ENCODE results near the gene GLS.
"Not testable (repeated sequence)": the region's sequence is repeated elsewhere in the genome, so short reads cannot be mapped to it uniquely, and the experiment has no call there.

The GLS gene

DNA sequence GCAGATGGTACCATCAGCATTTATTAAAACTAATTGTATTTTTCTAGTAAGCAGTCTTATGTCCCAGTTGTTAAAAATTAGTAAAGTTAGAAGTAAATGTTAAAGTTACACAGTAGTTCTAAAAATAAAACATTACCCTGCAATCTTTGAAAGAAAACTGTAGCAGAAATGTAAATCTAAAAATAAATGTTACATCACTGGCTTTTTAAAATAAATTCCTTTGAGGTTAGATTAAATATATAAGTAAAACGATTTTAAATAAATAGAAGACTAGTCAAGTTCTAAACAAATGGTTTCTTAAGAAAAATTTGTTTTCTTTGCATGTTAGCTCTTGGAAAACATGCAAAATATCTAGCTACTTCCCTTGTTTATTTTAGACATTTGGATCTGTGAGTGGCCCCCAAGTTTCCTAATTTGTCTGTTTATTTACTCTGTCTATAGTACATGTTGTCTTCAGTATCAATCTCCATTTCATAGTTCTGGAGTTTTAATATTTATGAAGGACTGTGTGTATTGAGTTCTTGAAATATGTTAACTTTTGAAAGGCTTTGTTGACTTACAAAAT is 58.2 kb downstream of the GLS start:
- DNase-seq: no peak

DNA sequence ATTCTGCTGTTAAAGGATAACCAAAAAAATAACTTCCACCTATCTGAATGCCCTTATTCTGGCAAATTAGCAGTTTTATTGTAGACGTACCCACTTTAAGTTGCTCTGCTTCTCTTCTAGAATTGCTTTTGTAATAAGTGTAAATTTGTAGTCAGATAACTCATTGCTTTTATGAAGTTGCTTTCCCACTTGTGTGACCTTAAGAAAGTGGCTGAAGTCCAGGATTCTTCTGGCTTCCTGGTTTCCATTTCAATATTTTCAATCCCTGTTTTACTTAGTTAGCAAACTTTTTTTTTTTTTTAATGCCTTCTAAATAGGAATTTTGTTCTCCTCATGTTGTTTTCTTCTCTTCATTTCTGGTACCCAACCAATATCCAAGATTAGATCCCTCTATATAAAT is 59.8 kb downstream of the GLS start:
- DNase-seq: peak; percentile 25

DNA sequence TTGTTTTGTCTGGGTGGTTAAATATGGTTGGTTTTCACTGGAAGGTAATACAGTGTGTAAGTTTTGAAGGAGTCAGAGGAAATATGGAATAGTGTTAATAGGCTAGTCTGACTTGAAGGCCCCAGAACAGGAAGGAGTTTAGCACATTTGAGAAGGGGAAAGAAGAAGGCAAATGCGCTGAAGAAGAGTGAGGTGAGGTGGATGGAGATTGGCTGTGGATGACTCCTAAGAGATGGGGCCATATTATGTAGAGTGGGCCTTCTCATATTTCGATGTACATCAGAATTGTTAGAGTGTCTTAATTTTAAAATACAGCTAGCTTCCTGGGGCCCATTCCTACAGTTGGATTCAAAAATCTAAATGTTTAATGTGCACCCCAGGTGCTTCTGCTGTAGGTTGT is 61.0 kb downstream of the GLS start:
- no peak for DNase-seq

DNA sequence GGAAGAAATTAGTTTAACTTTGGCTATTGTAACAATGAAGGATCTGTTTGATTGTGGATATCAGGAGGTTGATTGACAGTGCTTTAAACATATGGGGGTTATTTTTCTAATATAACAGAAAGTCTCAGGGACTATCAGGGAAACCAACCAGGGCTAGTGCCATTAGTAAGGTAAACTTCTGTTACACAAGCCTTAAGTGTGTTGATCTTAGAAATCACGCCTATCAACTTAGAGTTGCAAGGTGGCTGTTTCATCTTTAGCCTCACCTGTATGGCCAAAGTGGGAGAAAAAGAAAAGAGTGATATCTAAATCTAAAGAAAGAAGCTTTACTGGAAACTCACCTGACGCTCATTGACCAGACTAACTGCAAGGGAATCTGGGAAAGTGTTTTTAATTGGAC is 62.1 kb downstream of the GLS start:
- no peak for DNase-seq

DNA sequence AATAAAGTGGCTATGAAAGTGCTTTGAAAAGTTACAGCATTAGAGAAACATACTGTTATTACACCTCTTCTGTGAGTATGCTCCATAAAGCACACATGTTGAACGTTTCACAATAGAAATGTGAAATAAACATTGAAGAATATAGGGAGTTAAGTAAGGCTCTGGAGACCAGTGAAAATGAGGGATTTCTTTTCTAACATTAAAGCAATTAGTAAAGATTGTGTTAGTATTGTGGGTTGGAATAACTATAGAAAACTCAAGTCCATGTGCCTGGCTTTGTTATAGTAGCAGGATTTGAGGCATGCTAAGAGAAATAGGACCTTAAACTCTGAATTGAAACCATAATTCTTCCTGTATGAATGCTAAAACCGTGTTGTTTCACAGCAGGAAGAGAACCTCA is 63.1 kb downstream of the GLS start:
- DNase-seq: no peak

DNA sequence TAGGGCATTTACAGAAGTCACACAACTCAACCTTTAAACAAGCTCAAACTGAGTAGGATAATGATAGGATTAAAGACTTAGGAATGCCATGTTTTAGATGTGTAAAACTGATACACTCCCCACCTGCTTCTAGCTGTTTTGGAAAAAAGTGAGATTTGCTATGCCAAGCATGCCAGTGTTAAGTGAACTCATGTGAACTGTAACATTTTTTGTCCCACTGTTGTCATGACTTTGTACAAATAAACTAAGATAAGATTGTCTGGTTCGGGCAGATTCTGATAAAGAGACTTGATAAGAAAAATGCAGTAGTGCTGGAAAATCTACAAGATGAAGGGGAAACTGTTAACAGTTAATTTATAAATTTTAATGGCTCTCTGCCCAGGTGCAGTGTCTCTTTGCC is 66.5 kb downstream of the GLS start:
- peak; percentile 20 for DNase-seq

DNA sequence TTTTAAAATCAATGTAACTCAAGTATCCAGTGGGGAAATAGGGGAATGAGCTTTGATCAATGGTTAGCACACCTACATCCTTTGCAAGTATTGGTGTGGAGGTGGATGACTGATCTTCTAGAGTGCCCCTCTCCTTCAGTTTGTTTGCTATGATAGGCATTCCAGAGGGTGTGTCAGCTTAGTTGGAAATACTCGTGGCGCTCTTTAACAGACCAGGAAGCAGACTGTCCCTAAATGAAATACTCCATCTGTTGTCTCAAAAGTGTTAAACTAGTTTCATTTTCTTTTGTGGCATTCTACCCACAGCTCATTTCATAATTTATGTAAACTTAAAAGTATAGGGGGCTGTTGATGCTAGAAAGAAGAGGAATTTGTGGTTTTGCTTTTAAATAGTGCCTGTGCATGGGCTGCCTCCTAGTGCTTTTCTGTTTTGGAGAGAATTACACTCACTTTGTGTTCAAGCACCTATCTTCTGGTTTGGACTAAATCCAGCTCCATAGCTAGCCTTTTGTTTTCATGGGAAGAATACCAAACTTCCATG is 67.2 kb downstream of the GLS start:
- peak; percentile 81 for DNase-seq

DNA sequence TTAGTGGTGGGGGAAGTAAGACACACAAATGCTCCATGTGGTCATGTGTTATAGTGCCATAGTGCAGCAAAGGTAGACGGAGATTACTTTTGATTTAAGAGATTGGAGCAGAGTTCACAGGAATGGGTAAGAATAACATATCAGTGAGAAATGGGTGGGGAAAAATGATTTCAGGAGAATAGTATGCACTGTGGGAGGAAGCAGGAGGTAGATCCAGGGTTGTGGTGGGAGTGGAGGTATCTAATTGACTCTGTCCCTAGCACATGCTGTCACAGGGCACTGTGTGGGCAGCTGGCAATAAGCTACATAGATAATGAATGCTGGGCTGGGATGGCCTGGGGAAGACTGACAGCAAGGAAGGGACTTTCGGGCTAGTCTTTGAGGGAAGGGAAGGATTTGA is 68.0 kb downstream of the GLS start:
- DNase-seq: peak; percentile 45

DNA sequence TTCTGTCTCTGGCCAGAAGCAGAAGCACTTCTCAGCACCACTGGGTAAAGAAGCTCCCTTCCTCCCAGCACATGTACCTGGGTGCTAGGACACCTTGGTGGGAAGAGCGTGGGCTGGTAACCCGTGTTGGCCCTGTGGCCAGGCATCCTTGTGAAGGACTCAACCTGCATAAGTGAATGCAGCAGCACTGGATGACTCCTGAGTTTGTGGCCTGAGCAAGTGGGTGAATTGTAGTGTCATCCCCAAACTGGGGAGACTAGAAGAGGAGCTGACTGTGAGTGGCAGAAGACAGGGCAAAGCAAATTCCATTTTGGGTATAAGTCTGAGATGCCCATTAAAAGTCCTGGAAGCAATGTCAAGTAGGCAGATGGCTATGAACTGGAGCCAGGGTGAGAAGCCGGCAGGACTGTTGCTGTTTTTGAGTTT is 70.0 kb downstream of the GLS start:
- DNase-seq: no peak

DNA sequence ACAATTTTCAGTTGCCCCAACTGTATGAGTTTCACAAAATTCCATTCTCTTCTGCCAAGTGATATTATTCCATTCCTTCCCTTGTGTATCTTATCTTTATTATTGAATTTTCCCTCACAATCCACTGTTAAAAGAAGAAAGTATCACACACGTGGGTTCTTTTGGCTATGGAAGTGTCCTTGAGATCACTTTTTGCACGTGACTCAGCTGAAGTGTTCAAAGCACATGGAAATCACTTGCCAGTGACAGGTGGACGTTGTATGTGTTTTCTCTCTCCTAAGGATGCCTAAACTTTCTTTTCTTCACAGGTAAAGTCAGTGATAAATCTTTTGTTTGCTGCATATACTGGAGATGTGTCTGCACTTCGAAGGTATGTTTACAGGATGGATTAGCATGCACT is 72.6 kb downstream of the GLS start:
- DNase-seq: no peak

DNA sequence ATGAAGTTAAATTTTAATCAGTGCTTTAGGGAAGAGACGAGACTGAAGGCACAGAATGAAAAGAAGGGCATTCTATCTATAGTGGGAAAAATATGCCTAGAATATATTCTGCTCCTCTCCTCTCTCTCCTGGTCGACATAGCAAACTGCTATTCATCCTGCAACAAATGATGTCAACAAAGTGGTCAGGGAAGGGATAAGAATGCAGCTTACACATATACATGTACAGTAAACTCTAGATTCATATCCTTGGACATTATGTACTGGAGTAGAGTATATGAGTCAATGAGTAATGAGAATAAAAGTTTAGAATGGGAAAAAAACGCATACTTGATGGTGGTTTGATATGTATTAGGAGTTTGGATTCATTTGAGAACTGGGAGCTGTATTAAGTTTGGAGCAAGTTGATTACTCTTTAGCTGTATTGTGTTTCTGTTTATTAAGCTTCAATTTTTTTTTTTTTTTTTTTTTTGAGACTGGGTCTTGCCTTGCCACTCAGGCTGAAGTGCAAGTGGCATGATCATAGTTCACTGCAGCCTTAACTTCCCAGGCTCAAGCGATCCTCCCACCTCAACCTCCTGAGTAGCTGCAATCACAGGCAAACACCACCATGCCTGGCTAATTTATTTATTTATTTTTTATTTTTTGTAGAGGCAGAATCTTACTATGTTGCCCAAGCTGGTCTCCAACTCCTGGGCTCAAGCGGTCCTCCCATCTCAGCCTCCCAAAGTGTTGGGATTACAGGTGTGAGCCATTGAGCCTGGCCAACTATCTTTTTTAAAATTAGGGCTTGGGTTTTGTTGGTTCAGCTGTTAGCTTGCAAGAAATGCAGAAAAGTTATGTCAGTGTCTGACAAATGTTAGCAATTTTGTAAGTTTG is 79.5 kb downstream of the GLS start:
- peak; percentile 26 for DNase-seq

DNA sequence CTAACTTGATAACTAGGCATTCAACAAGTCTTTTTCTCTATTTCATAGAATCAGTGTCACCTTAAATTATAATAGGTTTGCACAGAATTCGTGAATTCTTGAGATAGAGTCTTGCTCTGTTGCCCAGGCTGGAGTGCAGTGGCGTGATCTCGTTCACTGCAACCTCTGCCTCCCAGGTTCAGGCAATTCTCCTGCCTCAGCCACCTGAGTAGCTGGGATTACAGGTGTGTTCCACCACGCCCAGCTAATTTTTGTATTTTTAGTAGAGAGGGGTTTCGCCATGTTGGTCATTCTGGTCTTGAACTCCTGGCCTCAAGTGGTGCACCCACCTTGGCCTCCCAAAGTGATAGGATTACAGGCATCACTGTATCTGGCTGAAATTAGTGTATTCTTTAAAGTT is 80.5 kb downstream of the GLS start:
- not testable (repeated sequence) for DNase-seq

DNA sequence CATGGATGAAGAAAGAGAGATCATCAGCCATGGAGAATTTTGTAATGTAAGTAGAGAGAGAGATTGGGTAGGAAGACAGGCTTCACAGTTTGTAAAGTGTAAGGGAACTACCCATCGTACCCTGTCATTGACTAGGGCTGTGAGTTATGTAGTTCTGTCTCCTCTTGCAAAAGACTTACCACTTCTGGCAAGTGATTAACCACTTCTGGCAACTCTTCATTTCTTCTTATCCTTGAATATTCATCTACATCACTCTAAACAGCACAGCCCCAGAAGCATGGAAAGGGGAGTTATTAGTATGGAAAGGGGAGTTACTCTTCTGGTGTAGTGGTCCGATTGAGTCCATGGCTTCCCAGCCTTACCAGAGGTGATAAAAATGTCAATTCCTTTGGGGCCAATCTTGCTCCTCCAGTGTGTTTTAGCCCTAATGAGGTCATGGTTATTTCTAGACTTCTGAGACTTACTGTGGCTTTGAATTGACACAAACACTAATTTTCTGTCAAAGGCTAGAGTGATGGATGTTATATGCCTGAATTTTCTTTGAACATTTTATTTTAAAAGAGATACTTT is 81.4 kb downstream of the GLS start:
- peak; percentile 27 for DNase-seq

DNA sequence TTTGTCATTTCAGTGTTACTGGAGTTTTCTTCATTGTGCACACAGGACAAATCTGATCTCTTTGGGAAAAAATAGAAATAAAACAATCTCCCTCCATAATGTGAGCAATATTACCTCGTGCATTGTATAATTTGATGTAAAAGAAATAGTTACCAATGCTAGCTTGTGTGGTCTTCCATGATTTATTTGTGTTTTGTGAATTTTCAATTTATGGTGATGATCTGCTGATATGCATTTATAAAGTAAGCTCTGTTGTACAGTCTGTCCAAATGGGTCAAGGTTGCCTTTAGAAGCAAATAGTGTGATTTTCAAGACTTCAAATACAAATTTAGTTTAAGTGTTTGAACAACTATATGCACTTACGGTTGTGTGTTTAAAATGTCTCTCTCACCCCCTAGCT is 82.5 kb downstream of the GLS start:
- DNase-seq: no peak

DNA sequence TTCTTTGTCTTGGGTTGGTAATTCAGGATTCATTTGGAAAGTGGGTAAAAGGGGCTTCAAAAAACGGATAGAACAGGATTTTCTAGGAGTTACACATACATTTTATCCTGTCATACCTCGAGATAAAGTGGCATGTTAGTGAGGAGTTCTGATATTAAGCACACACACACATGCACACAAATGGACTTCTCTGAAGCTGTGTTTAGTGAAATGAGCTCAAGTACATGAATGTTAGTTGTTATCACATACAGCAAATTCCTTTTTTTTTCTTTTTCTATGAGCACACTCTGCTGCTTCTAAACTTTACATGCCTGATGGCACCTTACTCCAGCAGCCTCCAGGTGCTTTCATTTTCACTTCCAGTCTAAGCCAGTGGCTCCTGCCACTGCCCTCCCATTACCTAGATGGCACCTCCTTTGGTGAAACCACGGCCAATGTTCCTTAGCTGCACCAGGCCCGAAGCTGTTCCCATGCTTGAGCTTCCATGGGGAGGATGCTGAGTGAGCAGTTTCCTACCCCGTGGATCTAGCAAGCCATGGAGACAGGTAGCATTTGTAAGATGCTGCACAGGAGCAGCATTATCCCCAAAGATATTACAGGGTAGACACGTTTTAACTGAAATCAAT is 83.7 kb downstream of the GLS start:
- DNase-seq: no peak

DNA sequence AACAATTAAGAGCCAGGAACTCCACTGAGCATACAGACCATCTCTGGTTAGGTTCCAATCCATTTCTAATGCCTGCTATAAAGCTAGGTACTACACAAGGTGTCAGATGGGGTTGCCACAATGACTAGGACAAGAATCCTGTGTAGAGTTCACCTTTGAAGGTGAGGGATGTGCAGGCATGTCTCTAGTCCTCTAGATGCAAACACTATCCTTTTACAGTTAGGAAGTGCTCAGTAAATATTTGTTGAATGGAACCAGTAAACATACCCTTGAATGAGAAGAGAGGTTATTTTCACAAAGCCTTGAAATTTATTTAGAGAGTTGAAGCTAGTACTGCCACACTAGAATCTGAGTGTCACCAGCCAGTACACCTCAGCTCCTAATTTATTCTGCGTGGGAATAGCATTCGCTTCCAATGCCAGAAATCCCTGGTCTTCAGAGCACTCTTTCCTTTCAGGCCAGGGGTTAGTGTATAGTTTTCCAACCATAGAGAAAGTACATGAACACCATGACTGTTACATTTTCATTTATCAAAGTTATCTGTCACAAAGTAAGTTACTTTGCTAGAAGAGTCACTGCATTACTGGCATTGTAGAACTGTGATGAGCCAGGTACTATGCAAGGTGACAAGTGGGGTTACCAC is 85.1 kb downstream of the GLS start:
- no peak for DNase-seq

DNA sequence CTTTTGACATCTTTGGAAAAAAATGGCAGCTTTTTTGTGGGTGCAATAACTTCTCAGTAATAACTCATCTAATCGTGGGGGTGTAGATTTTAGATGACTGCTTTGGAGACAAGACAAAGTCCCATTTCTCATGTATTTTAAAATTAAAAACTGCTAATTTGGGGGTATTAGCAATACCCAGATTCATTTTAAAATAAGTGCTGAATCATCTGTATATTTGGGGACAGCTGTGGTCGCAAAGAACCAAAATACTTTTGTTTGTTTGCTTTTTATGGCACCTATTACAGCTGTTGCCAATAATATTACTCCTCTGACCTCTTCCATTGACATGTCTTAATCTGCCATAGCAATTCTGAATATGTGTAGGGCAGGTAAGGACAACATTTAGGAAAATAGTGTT is 87.9 kb downstream of the GLS start:
- no peak for DNase-seq

DNA sequence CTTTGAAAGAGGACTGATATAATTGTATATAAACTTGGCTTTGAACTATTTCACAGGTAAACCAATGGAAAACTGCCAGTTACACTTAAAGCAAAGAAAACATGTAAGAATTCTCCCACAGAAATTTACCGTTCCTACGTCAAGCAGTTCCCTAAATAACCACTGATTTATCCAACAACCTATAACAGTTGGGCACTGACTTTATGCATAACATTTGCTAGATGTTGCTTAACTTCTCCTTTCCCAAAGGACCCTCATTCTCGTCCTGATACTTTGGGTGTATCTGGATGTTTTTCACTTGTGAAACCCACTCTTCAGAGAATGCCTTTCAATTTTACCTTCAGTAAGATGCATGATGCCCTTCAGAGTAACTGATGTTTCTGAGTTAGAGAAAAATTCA is 89.5 kb downstream of the GLS start:
- DNase-seq: no peak

DNA sequence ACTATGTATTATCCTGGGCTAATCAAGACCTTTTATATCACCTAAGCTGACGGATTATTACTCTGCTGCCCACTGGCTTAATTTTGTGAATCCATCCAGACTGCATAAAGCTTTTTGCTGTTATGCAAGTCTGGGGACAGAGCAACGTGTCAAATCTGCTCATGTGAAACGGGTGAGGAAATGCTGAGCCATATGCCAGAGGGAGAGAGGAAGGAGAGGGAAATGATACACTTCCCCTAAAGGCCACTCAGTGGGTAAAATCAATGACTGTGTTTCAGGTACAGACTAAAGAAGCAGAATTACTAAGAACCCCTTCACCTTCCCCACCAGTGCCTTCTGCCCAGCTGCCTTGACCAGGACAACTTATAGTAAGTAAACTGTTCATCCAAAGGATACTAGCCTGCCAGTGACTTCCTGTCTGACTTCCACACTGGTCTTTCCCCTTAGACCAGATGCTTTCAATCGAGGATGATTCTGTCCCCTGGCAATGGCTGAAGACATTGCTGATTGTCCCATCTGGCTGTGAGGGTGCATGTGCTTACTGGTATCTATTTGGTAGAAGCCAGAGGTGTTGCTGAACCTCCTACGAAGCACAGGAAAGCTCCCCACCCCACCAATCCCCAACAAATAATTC is 90.4 kb downstream of the GLS start:
- no peak for DNase-seq

DNA sequence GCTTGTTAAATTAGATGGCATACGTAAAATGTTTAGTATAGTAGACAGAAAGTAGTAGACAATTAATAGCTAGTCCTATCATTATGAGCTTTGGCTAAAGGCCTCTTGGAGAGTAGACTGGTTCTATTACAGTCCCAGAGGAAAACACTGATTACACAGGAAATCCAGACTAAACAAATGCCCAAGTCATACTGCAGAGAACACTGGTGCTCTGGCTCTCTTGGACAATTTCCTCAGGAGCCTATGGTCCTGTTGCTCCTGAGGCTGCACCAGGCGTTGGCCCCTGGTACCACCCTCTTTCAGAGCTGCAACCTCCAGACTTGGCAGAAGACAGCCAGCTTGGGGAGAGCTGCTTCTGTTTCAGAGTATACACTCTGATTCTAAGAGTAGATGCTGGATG is 91.6 kb downstream of the GLS start:
- DNase-seq: no peak

DNA sequence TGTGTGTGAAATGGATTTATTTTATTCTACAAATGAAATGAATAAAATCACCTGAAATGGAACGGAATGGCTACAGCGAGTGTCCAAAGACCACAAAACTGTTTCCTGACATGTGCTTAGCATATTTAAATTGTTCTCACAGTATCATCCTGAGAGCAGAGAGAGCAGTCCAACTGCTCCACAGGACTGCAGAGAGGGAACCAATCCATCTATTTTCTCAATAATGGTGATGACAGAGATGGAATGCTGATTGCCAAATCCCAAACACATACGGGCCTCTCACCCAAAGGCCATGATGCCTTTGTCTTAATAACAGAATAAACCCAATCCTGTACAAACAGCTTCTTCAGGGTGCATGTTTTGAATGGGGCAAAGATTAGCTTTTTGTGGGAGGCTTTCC is 92.2 kb downstream of the GLS start:
- DNase-seq: peak; percentile 79

DNA sequence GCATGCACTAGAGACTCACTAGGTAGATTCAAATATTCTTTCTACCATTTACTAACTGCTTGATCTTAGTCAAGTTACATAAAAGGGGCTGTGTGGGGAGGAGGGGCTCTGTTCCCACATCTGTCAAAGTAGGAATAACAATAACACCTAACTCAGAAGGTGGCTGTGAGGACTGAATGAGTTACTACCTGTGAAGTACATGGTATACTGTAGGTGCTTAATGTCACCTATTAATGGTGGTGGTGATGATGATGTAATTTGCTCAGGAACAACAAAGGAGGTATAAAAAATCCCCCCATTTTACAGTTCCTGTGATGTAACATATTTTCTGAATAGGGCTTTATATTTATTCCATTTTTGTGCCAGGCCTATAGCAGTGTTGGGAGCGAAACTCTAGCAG is 92.6 kb downstream of the GLS start:
- DNase-seq: no peak

All from fibroblast of upper back skin (primary cell).